ENCODE data around the gene SEMA5B. TPM values are rescaled to one million over a fixed set of nuclear protein-coding genes. Genes with fewer than 3 reads are reported as not detected.

Gene SEMA5B
- total RNA-seq, 1 donor from 2014 or later: 61.1 TPM

GRCh38 chr3:122912772-122913538 lies 114.6 kb downstream of the SEMA5B start:
- Mint-ChIP-seq H3K27me3 (ENCODE audit: unreplicated experiment) (peaks cover 5% of the 10 kb centered on the region), H3K4me3 (ENCODE audit: unreplicated experiment) (no peak overlapping the region), H3K36me3 (ENCODE audit: unreplicated experiment) (peaks cover 5% of the 10 kb centered on the region), H3K4me1 (ENCODE audit: low read depth, unreplicated experiment) (peaks cover 11% of the 10 kb centered on the region), H3K27ac (ENCODE audit: unreplicated experiment) (no peak overlapping the region), H3K9me3 (ENCODE audit: unreplicated experiment) (peaks cover 1% of the 10 kb centered on the region)
- no peak for DNase-seq
- no peak for TF ChIP-seq CTCF (IDR thresholded peaks at IDR 0.05; ENCODE audit: partially characterized antibody, unreplicated experiment)

DNA sequence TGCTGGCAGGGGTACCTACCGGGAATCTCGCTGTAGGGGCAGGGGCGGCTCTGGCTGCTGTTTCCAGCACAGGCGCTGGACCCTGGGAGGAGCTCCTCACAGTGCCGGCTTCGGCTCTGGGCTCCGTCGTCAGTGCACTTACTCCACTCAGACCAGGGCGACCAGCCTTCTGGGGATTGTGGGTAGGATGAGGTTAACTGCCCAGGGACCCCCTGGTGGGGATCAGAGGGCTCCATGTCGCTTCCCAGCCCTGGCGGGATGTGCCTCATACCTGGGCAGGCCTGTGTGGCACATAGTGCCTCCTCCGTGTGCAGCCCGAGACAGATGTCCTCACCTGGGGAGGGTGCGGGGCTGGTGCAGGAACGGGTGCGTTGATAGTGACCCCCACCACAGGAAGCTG lies 115.7 kb downstream of the SEMA5B start:
- Mint-ChIP-seq H3K4me1 (ENCODE audit: low read depth, unreplicated experiment) (peaks cover 19% of the 10 kb centered on the region), H3K9me3 (ENCODE audit: unreplicated experiment) (peaks cover 1% of the 10 kb centered on the region), H3K36me3 (ENCODE audit: unreplicated experiment) (peaks cover 9% of the 10 kb centered on the region), H3K4me3 (ENCODE audit: unreplicated experiment) (no peak overlapping the region), H3K27ac (ENCODE audit: unreplicated experiment) (no peak overlapping the region), H3K27me3 (ENCODE audit: unreplicated experiment) (peaks cover 6% of the 10 kb centered on the region)
- TF ChIP-seq CTCF (IDR thresholded peaks at IDR 0.05; ENCODE audit: partially characterized antibody, unreplicated experiment): no peak
- no peak for DNase-seq

- H3K4me3 Mint-ChIP-seq (ENCODE audit: unreplicated experiment): no peak overlapping the region
- TF ChIP-seq CTCF (IDR thresholded peaks at IDR 0.05; ENCODE audit: partially characterized antibody, unreplicated experiment): no peak
- no peak for DNase-seq
These were observed 119.3 kb downstream of the SEMA5B start for GRCh38 chr3:122908251-122908650.

GRCh38 chr3:122907471-122907870 lies 120.1 kb downstream of the SEMA5B start:
- peaks cover 1% of the 10 kb centered on the region for H3K9me3 Mint-ChIP-seq (ENCODE audit: unreplicated experiment)
- no peak for TF ChIP-seq CTCF (IDR thresholded peaks at IDR 0.05; ENCODE audit: partially characterized antibody, unreplicated experiment)
- H3K27me3 Mint-ChIP-seq (ENCODE audit: unreplicated experiment): peaks cover 6% of the 10 kb centered on the region
- H3K27ac Mint-ChIP-seq (ENCODE audit: unreplicated experiment): peak overlapping the region; percentile 17
- H3K4me3 Mint-ChIP-seq (ENCODE audit: unreplicated experiment): no peak overlapping the region
- DNase-seq: no peak
- H3K4me1 Mint-ChIP-seq (ENCODE audit: low read depth, unreplicated experiment): peaks cover 19% of the 10 kb centered on the region
- peaks cover 14% of the 10 kb centered on the region for H3K36me3 Mint-ChIP-seq (ENCODE audit: unreplicated experiment)

More at GRCh38 chr3:122908251-122908650, 119.3 kb downstream of the SEMA5B start:
- Mint-ChIP-seq H3K27ac (ENCODE audit: unreplicated experiment) (peak overlapping the region; percentile 74), H3K27me3 (ENCODE audit: unreplicated experiment) (peaks cover 6% of the 10 kb centered on the region), H3K36me3 (ENCODE audit: unreplicated experiment) (peaks cover 14% of the 10 kb centered on the region), H3K4me1 (ENCODE audit: low read depth, unreplicated experiment) (peaks cover 19% of the 10 kb centered on the region), H3K9me3 (ENCODE audit: unreplicated experiment) (peaks cover 1% of the 10 kb centered on the region)

DNA sequence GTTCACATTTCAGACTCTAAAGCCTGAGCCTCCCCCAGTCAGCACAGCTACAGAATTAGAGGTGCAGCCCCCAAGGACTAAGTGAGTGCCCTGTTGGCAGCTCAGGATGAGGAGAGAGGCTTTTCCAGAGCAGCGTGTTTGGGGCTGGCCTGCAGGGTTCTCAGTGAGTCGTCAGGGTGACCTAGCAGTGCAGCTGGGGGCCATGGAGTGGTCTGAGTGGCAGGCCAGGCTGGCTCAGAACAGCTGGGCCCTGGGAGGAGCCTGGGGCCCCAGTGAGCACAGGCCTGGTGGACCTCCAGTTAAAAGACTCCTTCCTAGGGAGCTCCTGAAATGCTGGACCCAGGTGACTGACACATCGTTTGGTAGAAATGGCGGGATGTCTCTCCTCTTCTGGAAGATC lies 124.4 kb downstream of the SEMA5B start:
- Mint-ChIP-seq H3K27me3 (ENCODE audit: unreplicated experiment) (peaks cover 3% of the 10 kb centered on the region), H3K36me3 (ENCODE audit: unreplicated experiment) (peaks cover 14% of the 10 kb centered on the region), H3K27ac (ENCODE audit: unreplicated experiment) (no peak overlapping the region), H3K4me3 (ENCODE audit: unreplicated experiment) (no peak overlapping the region), H3K4me1 (ENCODE audit: low read depth, unreplicated experiment) (peaks cover 13% of the 10 kb centered on the region), H3K9me3 (ENCODE audit: unreplicated experiment) (peaks cover 5% of the 10 kb centered on the region)
- DNase-seq: no peak
- no peak for TF ChIP-seq CTCF (IDR thresholded peaks at IDR 0.05; ENCODE audit: partially characterized antibody, unreplicated experiment)

All from glutamatergic neuron (in vitro differentiated cells).